Neural crest cell (in vitro differentiated cells): ENCODE measurements around the gene SSH2. TPM values are rescaled to one million over a fixed set of nuclear protein-coding genes. Genes with fewer than 3 reads are reported as not detected.
"Not testable (repeated sequence)": the region's sequence is repeated elsewhere in the genome, so short reads cannot be mapped to it uniquely, and the experiment has no call there.

Experiments used
- DNase-seq: peaks from one replicate; pipeline ENCODE4 v3.0.0; 2021; ENCODE audit warnings: low read depth, mixed read lengths, low spot score
- H3K27ac Mint-ChIP-seq: one replicate; pipeline ENCODE4 v1.8.0; 2021; ENCODE audit warnings: mild to moderate bottlenecking, mixed read lengths; ENCODE audit not compliant: unreplicated experiment
- H3K27me3 Mint-ChIP-seq: 2 replicates; pipeline ENCODE4 v1.8.0; 2021; ENCODE audit warnings: low read depth, mild to moderate bottlenecking, mixed read lengths
- H3K36me3 Mint-ChIP-seq: 2 replicates; pipeline ENCODE4 v1.8.0; 2021; ENCODE audit warnings: low read depth, mild to moderate bottlenecking, mixed read lengths
- H3K4me1 Mint-ChIP-seq: 2 replicates; pipeline ENCODE4 v1.8.0; 2021; ENCODE audit warnings: mixed read lengths
- H3K4me3 Mint-ChIP-seq: one replicate; pipeline ENCODE4 v1.8.0; 2021; ENCODE audit warnings: mild to moderate bottlenecking, mixed read lengths
- H3K9me3 Mint-ChIP-seq: 2 replicates; pipeline ENCODE4 v1.8.0; 2021; ENCODE audit warnings: mixed read lengths
- CTCF ChIP-seq: fragments of 200-600 bp; sonication (generic); conservative IDR thresholded peaks from 2 replicates; pipeline ENCODE4 v1.5.0; 2021; ENCODE audit warnings: antibody characterized with exemption, mild to moderate bottlenecking
- total RNA-seq: library from RNA; stranded (reverse); gene quantifications from 2 replicates; pipeline ENCODE4 v1.2.1, GENCODE V29; 2021

The SSH2 gene
- total RNA-seq, 1 donor from 2014 or later: 29.2 TPM

- no peak for DNase-seq
- Mint-ChIP-seq H3K4me3 (no peak overlapping the region), H3K36me3 (peaks cover 10% of the 10 kb centered on the region), H3K4me1 (peaks cover 5% of the 10 kb centered on the region), H3K27me3 (no peaks in the 10 kb centered on the region), H3K9me3 (no peaks in the 10 kb centered on the region), H3K27ac (no peak overlapping the region)
- TF ChIP-seq CTCF: no peak
Observed at GRCh38 chr17:29793501-29793900, 136.5 kb downstream of the SSH2 start.

- H3K27me3 Mint-ChIP-seq: no peaks in the 10 kb centered on the region
- TF ChIP-seq CTCF: no peak
- H3K4me3 Mint-ChIP-seq: no peak overlapping the region
- no peak for DNase-seq
- peaks cover 11% of the 10 kb centered on the region for H3K4me1 Mint-ChIP-seq
- H3K36me3 Mint-ChIP-seq: peaks cover 18% of the 10 kb centered on the region
- H3K27ac Mint-ChIP-seq: no peak overlapping the region
- no peaks in the 10 kb centered on the region for H3K9me3 Mint-ChIP-seq
Observed at GRCh38 chr17:29791336-29792080, 138.5 kb downstream of the SSH2 start.

- H3K4me3 Mint-ChIP-seq: no peak overlapping the region
- H3K36me3 Mint-ChIP-seq: peaks cover 22% of the 10 kb centered on the region
- DNase-seq: no peak
- H3K9me3 Mint-ChIP-seq: no peaks in the 10 kb centered on the region
- peak overlapping the region; percentile 4 for H3K27ac Mint-ChIP-seq
- no peaks in the 10 kb centered on the region for H3K27me3 Mint-ChIP-seq
- peaks cover 22% of the 10 kb centered on the region for H3K4me1 Mint-ChIP-seq
- no peak for TF ChIP-seq CTCF
Observed at GRCh38 chr17:29789196-29790170, 140.5 kb downstream of the SSH2 start.

GRCh38 chr17:29787995-29788394 is 142.0 kb downstream of the SSH2 start:
- Mint-ChIP-seq H3K27ac (no peak overlapping the region), H3K36me3 (peaks cover 22% of the 10 kb centered on the region), H3K4me3 (no peak overlapping the region), H3K9me3 (no peaks in the 10 kb centered on the region), H3K4me1 (peaks cover 18% of the 10 kb centered on the region), H3K27me3 (no peaks in the 10 kb centered on the region)
- no peak for TF ChIP-seq CTCF
- no peak for DNase-seq

GRCh38 chr17:29782917-29783316 is 147.1 kb downstream of the SSH2 start:
- H3K9me3 Mint-ChIP-seq: no peaks in the 10 kb centered on the region
- H3K27ac Mint-ChIP-seq: no peak overlapping the region
- H3K4me3 Mint-ChIP-seq: no peak overlapping the region

GRCh38 chr17:29779812-29780190 is 150.2 kb downstream of the SSH2 start:
- H3K27ac Mint-ChIP-seq, H3K9me3 Mint-ChIP-seq, DNase-seq, H3K4me3 Mint-ChIP-seq, H3K27me3 Mint-ChIP-seq: not testable (repeated sequence)
- Mint-ChIP-seq H3K36me3 (peaks cover 10% of the 10 kb centered on the region), H3K4me1 (peaks cover 16% of the 10 kb centered on the region)

More at GRCh38 chr17:29782917-29783316, 147.1 kb downstream of the SSH2 start:
- Mint-ChIP-seq H3K36me3 (peaks cover 12% of the 10 kb centered on the region), H3K4me1 (peaks cover 26% of the 10 kb centered on the region), H3K27me3 (no peaks in the 10 kb centered on the region)
- DNase-seq: no peak
- no peak for TF ChIP-seq CTCF
